ENCODE measurements around the gene TMEM202. TPM values are rescaled to one million over a fixed set of nuclear protein-coding genes. Genes with fewer than 3 reads are reported as not detected.

TMEM202 gene
- total RNA-seq, 2 experiments from 2014 or later, result not detected

DNA sequence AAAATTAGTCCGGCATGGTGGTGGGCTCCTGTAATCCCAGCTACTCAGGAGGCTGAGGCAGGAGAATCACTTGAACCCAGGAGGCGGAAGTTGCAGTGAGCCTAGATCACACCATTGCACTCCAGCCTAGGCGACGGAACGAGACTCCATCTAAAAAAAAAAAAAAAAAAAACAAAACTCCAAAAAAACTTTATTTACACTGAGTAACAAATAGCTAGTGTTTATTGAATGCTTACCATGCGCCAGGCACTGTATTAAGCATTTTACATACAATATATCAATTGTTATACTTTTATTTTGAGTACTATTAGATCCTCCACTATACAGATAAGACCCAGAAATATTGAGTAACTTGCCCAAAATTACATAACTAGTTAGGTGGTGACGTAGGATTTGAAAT lies 58.6 kb downstream of the TMEM202 start:
- CTCF ChIA-PET (ENCODE audit: unreplicated experiment), result no interaction called here
- no peak overlapping the region for H3K27ac ChIP-seq (ENCODE audit: low read depth, low read length, poor library complexity, severe bottlenecking)
- DNase-seq (ENCODE audit: low spot score), result no peak

More for the DNA sequence above, 58.6 kb downstream of the TMEM202 start:
- no peaks in the 10 kb centered on the region for H3K9me2 ChIP-seq (ENCODE audit: insufficient read depth, low read length)
- no TSS peak for BruUV-seq (replicated peaks)
- H3K36me3 ChIP-seq (ENCODE audit: insufficient read depth, low read length), result no peaks in the 10 kb centered on the region
- no peaks in the 10 kb centered on the region for H3K9me3 ChIP-seq (ENCODE audit: low read length)
- H4K20me1 ChIP-seq (ENCODE audit: insufficient read depth, low read length), result no peaks in the 10 kb centered on the region
- H3K4me2 ChIP-seq (ENCODE audit: low read length), result no peak overlapping the region
- H3K4me1 ChIP-seq (ENCODE audit: insufficient read depth, low read length, poor library complexity, severe bottlenecking), result no peaks in the 10 kb centered on the region
- POLR2A ChIA-PET, result interaction anchor here (0.6 to 1.1 kb wide), 2 partner anchors 16 to 74 kb away, joined by 3 to 4 read pairs; no protein-coding TSS in a partner anchor
- H2AFZ ChIP-seq (ENCODE audit: low read length), result no peak overlapping the region
- H3K79me2 ChIP-seq (ENCODE audit: insufficient read depth, low read depth, low read length), result no peaks in the 10 kb centered on the region
- intact Hi-C loops (cut with micrococcal nuclease; ENCODE audit: unreplicated experiment), result no loop called here
- TF ChIP-seq EZH2phosphoT487 (IDR thresholded peaks at IDR 0.05; ENCODE audit: borderline replicate concordance, low read depth, low read length), result no peak
- no peak for TF ChIP-seq CTCF (conservative IDR thresholded peaks at IDR 0.05; ENCODE audit: low read length)
- no peak overlapping the region for H3K4me3 ChIP-seq (ENCODE audit: low read depth, low read length, poor library complexity, severe bottlenecking)

Other genes with a start within 250 kb of the TMEM202 start
- gene GRAMD2A, start 200.5 kb upstream of the TMEM202 start, total RNA-seq (2014; rRNA removed; shearing (Covaris generic)), result not detected in 2 replicates
- gene GRAMD2A, start 200.5 kb upstream of the TMEM202 start, total RNA-seq (2022), result not detected in 2 replicates
- 861 and 917 TPM in 2 replicates for gene PKM, start 167.1 kb upstream of the TMEM202 start, total RNA-seq (2014; rRNA removed; shearing (Covaris generic))
- 791 and 1,131 TPM in 2 replicates for gene PKM, start 167.1 kb upstream of the TMEM202 start, total RNA-seq (2022)
- gene PARP6, start 125.8 kb upstream of the TMEM202 start, total RNA-seq (2014; rRNA removed; shearing (Covaris generic)), result 53.6 and 58.3 TPM in 2 replicates
- 73.3 and 85.4 TPM in 2 replicates for gene PARP6, start 125.8 kb upstream of the TMEM202 start, total RNA-seq (2022)
- gene CELF6, start 78.1 kb upstream of the TMEM202 start, total RNA-seq (2014; rRNA removed; shearing (Covaris generic)), result 0.62 and 0.79 TPM in 2 replicates
- gene CELF6, start 78.1 kb upstream of the TMEM202 start, total RNA-seq (2022), result 0.78 TPM in 1 of 2 replicates, not detected in the other
- gene HEXA, start 22.3 kb upstream of the TMEM202 start, total RNA-seq (2014; rRNA removed; shearing (Covaris generic)), result 36.2 and 51.3 TPM in 2 replicates
- gene HEXA, start 22.3 kb upstream of the TMEM202 start, total RNA-seq (2022), result 80.2 and 82.6 TPM in 2 replicates
- gene ARIH1, start 76.0 kb downstream of the TMEM202 start, total RNA-seq (2014; rRNA removed; shearing (Covaris generic)), result 33.0 and 37.1 TPM in 2 replicates
- 142 and 153 TPM in 2 replicates for gene ARIH1, start 76.0 kb downstream of the TMEM202 start, total RNA-seq (2022)